Fibroblast of gingiva (primary cell): Measurements from ENCODE around the gene LCE3D.
"Not testable (repeated sequence)": the region's sequence is repeated elsewhere in the genome, so short reads cannot be mapped to it uniquely, and the experiment has no call there.

Experiments
- DNase-seq: peaks from one replicate; pipeline ENCODE4 v3.0.0-alpha.2; 2011; ENCODE audit warnings: low read depth

Gene LCE3D

GRCh38 chr1:152580433-152580832, at the start of gene LCE3D:
Gene LCE3D (minus strand): TSS chr1:152580516. CDS start chr1:152579936, 580 bp downstream.
- no peak for DNase-seq

- no peak for DNase-seq
Observed at GRCh38 chr1:152626744-152627143, 46.4 kb upstream of the LCE3D start.

DNA sequence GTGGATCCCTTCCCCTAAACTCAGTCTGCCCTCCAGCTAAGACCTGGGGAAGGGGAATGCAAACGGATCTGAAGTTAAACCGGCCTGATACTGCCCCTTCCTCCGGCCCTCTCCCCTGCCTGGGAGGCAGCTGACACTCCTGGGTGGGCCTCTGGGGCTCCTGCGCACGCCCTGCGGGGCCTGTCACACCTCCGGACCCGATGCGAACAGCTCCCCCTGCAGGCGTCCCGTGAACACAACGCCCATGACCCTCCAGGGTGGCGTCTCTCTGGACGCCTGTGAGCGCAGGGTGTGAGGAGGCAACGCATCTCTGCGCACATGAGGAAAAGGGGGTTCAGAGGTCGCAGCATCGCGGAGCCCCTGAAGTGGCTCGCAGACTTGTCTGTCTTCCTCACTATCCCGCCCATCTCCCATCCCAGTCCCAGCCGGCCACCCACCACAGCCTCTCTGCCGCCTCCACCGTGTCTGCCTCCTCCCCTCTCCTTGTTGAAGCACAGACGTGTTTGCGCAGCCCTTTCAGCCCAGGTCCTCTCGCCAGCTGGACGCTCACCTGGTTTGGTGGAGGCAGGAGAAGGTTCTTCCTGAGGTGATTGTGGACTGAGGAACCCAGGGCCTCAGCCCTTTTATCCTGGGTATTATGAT, 43.0 kb upstream of the LCE3D start:
- DNase-seq = no peak

DNA sequence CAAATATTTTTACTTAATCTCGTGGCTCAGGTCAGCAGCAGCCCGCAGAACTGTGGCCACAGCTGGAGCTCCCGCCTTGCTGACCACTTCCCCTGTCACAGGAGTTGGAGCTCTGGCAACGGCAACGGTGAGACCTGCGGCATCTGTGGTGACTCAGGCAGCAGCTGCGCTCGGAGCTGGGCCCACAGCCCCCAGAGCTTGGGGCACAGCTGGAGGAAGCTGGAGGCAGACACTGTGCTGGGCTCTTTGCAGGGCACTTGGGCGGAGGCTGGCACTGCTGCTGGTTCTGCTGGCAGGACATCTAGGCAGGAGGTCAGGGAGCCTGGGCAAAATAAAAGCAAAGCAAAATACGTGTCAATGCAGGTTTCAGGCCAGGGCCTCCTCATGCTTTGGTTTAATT, 42.5 kb upstream of the LCE3D start, which contains the start of gene LCE3A:
TSS of gene LCE3A (minus strand) at position 301 of the 400 bp plus-strand sequence. CDS start at position 301, 0 bp downstream.
- no peak for DNase-seq

DNA sequence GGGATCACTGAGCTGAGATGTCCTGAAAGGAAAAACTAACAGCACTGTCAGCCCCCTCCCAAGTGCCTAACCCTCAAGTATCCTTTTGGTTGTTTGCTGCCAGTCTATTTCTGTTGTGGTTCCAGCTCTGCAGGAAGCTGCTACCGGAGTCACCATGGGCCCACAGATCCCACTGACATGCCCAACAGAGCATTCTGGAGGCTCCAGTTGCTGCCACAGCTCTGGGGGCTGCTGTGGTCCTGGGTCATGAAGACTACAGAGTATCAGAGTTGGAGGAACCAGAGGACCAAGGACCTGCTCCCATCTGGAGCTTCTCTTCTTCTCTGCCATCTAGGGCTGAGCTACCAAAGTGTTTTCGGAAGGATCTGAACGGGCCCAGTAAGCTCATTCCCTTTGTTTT, 41.7 kb upstream of the LCE3D start:
- DNase-seq = no peak

DNA sequence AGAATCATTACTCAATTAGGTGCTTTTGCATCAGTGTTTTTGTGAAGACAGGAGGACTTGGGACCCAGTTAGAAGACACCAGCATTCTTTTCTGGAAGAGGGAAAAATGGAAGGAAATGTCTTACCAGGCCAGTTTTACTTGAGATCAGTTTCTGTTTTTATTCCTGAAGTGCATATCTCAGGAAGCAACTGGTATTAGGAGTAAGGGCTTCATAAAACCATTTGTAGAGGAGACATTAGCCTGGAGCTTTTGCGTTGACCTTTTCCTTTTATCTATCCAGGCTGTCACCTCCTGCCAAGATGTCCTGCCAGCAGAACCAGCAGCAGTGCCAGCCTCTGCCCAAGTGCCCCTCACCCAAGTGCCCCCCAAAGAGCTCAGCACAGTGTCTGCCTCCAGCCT, 33.2 kb upstream of the LCE3D start, which contains the start of gene LCE3B:
TSS of gene LCE3B (plus strand) at position 301 of the 400 bp plus-strand sequence. CDS start at position 301, 0 bp downstream.
- no peak for DNase-seq

DNA sequence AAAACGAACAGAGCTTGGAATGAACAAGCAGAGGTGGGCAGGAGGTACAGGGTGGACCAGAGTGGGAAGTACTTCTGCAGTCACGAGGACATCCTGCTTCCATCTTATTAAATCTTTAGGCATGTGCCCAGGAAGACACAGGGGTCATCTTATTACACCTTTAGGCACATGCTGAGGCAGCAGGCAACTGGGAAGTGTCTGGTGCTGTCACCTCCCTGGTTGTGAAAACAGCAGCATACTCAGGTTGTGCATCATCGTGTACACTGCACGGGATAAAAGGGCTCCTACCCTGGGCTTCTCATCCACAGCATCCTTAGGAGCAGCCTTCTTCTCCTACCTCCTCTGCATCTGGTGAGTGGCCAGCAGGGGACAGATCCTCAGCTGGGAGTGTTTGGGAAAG, 19.6 kb upstream of the LCE3D start, which contains the start of gene LCE3C:
TSS of gene LCE3C (plus strand) at position 301 of the 400 bp plus-strand sequence. CDS start 498 bp downstream, outside the sequence.
- no peak for DNase-seq

- no peak for DNase-seq
Observed at GRCh38 chr1:152596986-152597385, 16.7 kb upstream of the LCE3D start.

GRCh38 chr1:152585586-152585985, 5.3 kb upstream of the LCE3D start:
- DNase-seq = no peak

- no peak for DNase-seq
Observed at GRCh38 chr1:152582647-152583046, 2.3 kb upstream of the LCE3D start.

DNA sequence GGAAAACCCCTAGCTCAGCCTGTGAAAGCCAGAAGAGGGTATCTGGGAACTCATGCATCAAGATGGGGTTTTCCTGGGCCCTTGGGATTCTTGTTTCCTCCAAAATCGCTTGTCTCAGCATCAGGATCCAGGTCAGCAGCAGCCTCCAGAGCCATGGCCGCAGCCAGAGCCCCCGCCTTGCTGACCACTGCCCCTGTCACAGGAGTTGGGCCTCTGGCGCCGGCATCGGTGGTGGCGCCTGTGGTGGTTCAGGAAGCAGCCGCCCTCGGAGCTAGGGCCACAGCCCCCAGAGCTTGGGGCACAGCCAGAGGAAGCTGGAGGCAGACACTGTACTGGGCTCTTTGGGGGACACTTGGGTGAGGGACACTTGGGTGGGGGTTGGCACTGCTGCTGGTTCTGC, 790 bp downstream of the LCE3D start:
- not testable (repeated sequence) for DNase-seq

DNA sequence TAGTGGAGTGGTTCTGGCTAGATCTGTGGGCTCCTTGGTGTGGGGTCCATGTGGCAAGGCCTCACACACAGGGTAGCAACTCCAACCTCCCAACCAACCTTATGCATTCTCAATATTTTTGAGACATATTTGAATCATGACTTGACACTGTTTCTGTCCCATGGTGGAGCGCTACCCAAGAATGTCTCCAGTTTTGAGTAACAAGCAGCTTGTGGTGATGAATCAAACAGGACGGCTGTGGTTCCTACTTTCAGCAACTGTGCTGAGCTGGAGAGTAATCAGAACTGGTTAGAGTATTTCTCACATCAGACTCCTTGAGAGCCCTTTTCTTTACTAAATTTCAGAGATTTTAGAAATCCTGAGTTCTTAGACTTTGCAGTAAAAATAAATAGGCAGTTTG, 3.1 kb downstream of the LCE3D start:
- DNase-seq = no peak

DNA sequence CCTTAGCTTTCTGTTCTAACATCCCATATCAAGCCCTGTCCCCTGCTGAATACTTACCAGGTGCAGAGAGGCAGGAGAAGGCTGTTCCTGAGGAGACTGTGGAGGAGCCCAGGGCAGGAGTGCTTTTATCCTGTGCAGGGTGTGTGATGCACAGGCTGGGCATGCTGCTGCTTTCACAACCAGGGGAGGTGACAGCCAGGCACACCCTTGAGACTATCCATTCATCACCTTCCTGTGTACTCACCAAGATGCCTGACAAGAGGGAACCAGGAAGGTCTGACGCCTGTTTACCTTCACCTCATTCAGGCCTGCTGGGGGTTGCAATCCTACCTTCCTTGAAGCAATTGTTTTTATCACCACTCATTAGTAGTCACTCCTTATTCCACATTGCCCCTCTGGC, 13.6 kb downstream of the LCE3D start, which contains the start of gene LCE3E:
TSS of gene LCE3E (minus strand) at position 100 of the 400 bp plus-strand sequence. CDS start 572 bp downstream, outside the sequence.
- no peak for DNase-seq

DNA sequence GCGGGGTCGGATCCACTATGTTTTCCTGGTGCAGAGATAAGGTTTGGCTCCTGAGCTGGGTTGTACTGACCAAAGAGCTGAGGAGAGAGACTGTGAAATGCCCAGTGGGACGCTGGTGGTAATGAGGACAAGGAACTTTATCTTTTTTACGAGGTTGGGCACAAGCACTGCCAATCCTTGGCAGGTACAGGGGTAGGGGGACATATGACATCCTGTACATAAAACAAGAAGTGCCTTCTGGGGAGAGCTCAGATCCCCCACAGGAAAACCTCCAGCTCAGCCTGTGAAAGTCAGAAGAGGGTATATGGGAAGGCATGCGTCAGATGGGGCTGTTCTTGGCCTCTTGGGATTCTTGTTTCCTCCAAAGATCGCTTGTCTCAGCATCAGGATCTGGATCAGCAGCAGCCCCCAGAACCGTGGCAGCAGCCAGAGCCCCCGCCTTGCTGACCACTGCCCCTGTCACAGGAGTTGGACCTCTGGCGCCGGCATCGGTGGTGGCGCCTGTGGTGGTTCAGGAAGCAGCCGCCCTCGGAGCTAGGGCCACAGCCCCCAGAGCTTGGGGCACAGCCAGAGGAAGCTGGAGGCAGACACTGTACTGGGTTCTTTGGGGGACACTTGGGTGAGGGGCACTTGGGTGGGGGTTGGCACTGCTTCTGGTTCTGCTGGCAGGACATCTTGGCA, 14.6 kb downstream of the LCE3D start:
- no peak for DNase-seq

GRCh38 chr1:152565115-152565514, 15.2 kb downstream of the LCE3D start:
- DNase-seq = no peak

- not testable (repeated sequence) for DNase-seq
Observed at GRCh38 chr1:152548358-152548757, 32.0 kb downstream of the LCE3D start.

GRCh38 chr1:152546704-152547103, 33.6 kb downstream of the LCE3D start:
- no peak for DNase-seq

DNA sequence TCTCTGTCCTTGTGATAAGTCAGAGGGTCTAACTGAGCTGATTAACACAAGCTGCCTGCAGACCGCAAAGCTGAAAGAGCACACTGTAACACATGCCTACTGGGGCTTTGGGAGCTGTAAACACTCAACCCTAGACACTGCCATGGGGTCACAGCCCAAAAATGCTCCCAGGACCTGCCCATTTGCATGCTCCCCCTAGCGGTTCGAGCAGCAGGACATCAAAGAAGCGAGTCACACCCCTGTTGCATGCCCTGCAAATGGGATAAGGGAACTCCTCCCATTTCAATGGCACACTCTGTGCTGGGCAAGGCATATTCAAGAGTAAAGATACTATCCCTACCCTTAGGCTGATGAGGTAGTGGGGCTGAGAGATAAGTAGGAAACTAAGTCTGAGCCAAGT, 36.5 kb downstream of the LCE3D start:
- no peak for DNase-seq

GRCh38 chr1:152539901-152540300, 40.4 kb downstream of the LCE3D start:
- no peak for DNase-seq

- DNase-seq = no peak
Observed at GRCh38 chr1:152537496-152537895, 42.8 kb downstream of the LCE3D start.

GRCh38 chr1:152535774-152536173, 44.5 kb downstream of the LCE3D start:
- DNase-seq = no peak

DNA sequence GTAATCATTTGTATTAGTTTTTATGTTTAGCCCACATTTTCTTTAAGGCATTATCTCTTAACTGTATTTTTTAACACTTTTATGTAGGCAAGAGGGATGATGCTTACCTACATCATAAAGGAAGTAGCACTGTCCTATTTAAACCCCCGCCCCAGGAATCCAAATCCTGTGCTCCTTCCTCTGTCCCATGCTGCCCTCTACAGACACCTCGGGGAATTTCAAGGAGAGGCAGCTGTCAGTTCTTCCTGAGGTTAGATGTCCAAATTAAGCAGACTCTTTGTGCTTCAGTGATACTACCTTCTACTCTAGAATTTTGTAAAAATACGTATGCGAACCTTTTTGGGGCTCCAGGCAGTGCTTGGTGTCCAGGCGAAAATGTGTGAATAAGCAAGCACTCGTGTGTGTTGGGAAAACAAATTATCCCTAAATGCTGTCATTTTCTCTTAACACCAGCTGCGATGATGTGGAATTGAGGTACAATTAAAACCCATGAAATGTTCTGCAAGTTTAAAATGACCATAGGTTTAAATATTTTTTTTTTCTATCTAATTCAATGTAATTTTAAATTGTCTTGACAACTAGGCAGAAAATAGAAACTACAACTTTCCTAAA, 46.9 kb downstream of the LCE3D start:
- no peak for DNase-seq
